Central memory CD8-positive, alpha-beta T cell (primary cell): ENCODE measurements around the gene MYO16.

ENCODE experiments used
- ATAC-seq: fragments of 150-1000 bp; cut with Tn5 transposase; replicated peaks from 2 replicates; pipeline ENCODE4 v1.10.0; 2022; ENCODE audit warnings: mild to moderate bottlenecking, moderate FRiP score, moderate number of reproducible peaks; ENCODE audit not compliant: poor library complexity, severe bottlenecking; ENCODE audit errors: extremely low read depth
- DNase-seq, 2 donors: peaks; one replicate each; pipeline ENCODE4 v3.0.0; 2021; ENCODE audit warnings: low spot score in 2 of 2
- H3K27ac Mint-ChIP-seq: one replicate; pipeline ENCODE4 v1.8.0; 2022; ENCODE audit warnings: low read depth, mild to moderate bottlenecking, moderate library complexity, mixed read lengths
- H3K27me3 Mint-ChIP-seq: one replicate; pipeline ENCODE4 v1.8.0; 2022; ENCODE audit warnings: mixed read lengths
- H3K36me3 Mint-ChIP-seq: one replicate; pipeline ENCODE4 v1.8.0; 2022; ENCODE audit warnings: mild to moderate bottlenecking, moderate library complexity, mixed read lengths; ENCODE audit not compliant: insufficient read depth
- H3K4me1 Mint-ChIP-seq: one replicate; pipeline ENCODE4 v1.8.0; 2022; ENCODE audit warnings: mixed read lengths
- H3K4me3 Mint-ChIP-seq: one replicate; pipeline ENCODE4 v1.8.0; 2022; ENCODE audit warnings: mild to moderate bottlenecking, moderate library complexity, mixed read lengths
- H3K9me3 Mint-ChIP-seq: one replicate; pipeline ENCODE4 v1.8.0; 2022; ENCODE audit warnings: mixed read lengths

The MYO16 gene

GRCh38 chr13:109233293-109233692, 603.9 kb downstream of the MYO16 start:
- Mint-ChIP-seq H3K9me3 (peaks cover 14% of the 10 kb centered on the region), H3K27me3 (no peaks in the 10 kb centered on the region), H3K36me3 (no peaks in the 10 kb centered on the region), H3K4me3 (no peak overlapping the region), H3K4me1 (no peaks in the 10 kb centered on the region), H3K27ac (no peak overlapping the region)
- DNase-seq (no peak), ATAC-seq (no peak)

DNA sequence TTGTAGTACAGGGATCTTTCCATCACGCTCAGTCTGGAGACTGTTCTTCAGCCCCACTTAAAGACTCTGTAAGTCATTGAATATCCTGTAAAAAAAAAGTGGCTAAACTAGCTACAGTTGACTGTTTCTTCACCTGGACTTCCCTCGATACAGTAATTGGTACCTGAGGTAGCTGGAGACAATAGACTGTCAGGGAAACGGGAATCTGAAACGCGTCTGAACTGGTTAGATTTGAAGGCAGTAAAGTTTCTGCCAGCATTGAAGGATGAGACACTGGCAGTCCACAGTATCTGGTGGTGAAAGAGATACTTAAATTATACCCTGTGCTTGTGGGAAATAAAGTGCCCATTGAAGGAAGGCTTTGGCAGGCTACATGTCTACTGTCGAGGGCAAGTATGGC, 606.5 kb downstream of the MYO16 start:
- Mint-ChIP-seq H3K27ac (no peak overlapping the region), H3K4me1 (no peaks in the 10 kb centered on the region), H3K36me3 (no peaks in the 10 kb centered on the region), H3K4me3 (no peak overlapping the region), H3K9me3 (no peaks in the 10 kb centered on the region), H3K27me3 (no peaks in the 10 kb centered on the region)
- ATAC-seq: no peak
- DNase-seq: no peak

- no peaks in the 10 kb centered on the region for H3K36me3 Mint-ChIP-seq
- ATAC-seq (no peak), DNase-seq (no peak)
- no peak overlapping the region for H3K27ac Mint-ChIP-seq
- H3K4me1 Mint-ChIP-seq: no peaks in the 10 kb centered on the region
- no peak overlapping the region for H3K4me3 Mint-ChIP-seq
- peaks cover 8% of the 10 kb centered on the region for H3K9me3 Mint-ChIP-seq
- no peaks in the 10 kb centered on the region for H3K27me3 Mint-ChIP-seq
Measured at GRCh38 chr13:109241160-109241559, 611.7 kb downstream of the MYO16 start.

GRCh38 chr13:109243311-109243951, 614.0 kb downstream of the MYO16 start:
- Mint-ChIP-seq H3K9me3 (peaks cover 8% of the 10 kb centered on the region), H3K27ac (no peak overlapping the region), H3K4me3 (no peak overlapping the region), H3K36me3 (no peaks in the 10 kb centered on the region), H3K4me1 (no peaks in the 10 kb centered on the region), H3K27me3 (no peaks in the 10 kb centered on the region)
- ATAC-seq (no peak), DNase-seq (no peak)

GRCh38 chr13:109244566-109244965, 615.2 kb downstream of the MYO16 start:
- DNase-seq (no peak), ATAC-seq (no peak)
- Mint-ChIP-seq H3K27ac (no peak overlapping the region), H3K9me3 (peaks cover 8% of the 10 kb centered on the region), H3K36me3 (no peaks in the 10 kb centered on the region), H3K4me3 (no peak overlapping the region), H3K4me1 (no peaks in the 10 kb centered on the region), H3K27me3 (no peaks in the 10 kb centered on the region)

GRCh38 chr13:109246001-109246400, 616.6 kb downstream of the MYO16 start:
- H3K9me3 Mint-ChIP-seq: peaks cover 8% of the 10 kb centered on the region
- no peak for ATAC-seq
- DNase-seq: no peak
- no peaks in the 10 kb centered on the region for H3K27me3 Mint-ChIP-seq
- no peak overlapping the region for H3K27ac Mint-ChIP-seq
- no peak overlapping the region for H3K4me3 Mint-ChIP-seq
- no peaks in the 10 kb centered on the region for H3K36me3 Mint-ChIP-seq
- no peaks in the 10 kb centered on the region for H3K4me1 Mint-ChIP-seq

GRCh38 chr13:109249780-109250528, 620.5 kb downstream of the MYO16 start:
- Mint-ChIP-seq H3K27me3 (no peaks in the 10 kb centered on the region), H3K27ac (no peak overlapping the region), H3K36me3 (no peaks in the 10 kb centered on the region), H3K4me3 (no peak overlapping the region), H3K4me1 (no peaks in the 10 kb centered on the region), H3K9me3 (no peaks in the 10 kb centered on the region)
- no peak for DNase-seq
- no peak for ATAC-seq

GRCh38 chr13:109251956-109252355, 622.5 kb downstream of the MYO16 start:
- Mint-ChIP-seq H3K36me3 (no peaks in the 10 kb centered on the region), H3K27ac (no peak overlapping the region), H3K4me3 (no peak overlapping the region), H3K4me1 (no peaks in the 10 kb centered on the region), H3K9me3 (peaks cover 6% of the 10 kb centered on the region), H3K27me3 (no peaks in the 10 kb centered on the region)
- no peak for DNase-seq
- no peak for ATAC-seq

DNA sequence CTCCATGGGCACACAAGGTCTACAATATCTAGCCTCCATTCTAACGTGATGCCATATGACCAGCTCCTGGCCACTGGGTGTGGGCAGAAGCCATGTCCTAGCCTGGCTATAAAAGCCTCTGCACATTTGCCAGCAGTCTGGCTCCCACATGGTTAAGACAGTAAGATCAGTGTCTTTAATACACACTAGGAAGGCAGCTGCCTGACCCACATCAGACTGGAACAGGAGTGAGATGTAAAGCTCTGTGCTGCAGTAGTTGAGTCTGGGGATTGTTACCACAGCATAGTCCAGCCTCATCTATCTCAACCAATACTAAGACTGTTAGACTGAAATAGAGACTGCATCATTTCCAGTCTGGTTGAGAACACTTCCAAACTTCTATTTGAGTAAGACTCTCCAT, 623.9 kb downstream of the MYO16 start:
- no peak for DNase-seq
- no peak overlapping the region for H3K27ac Mint-ChIP-seq
- no peaks in the 10 kb centered on the region for H3K36me3 Mint-ChIP-seq
- no peaks in the 10 kb centered on the region for H3K4me1 Mint-ChIP-seq
- H3K9me3 Mint-ChIP-seq: peaks cover 6% of the 10 kb centered on the region
- no peak for ATAC-seq
- no peaks in the 10 kb centered on the region for H3K27me3 Mint-ChIP-seq
- no peak overlapping the region for H3K4me3 Mint-ChIP-seq

GRCh38 chr13:109254274-109254673, 624.9 kb downstream of the MYO16 start:
- Mint-ChIP-seq H3K4me1 (no peaks in the 10 kb centered on the region), H3K9me3 (peaks cover 6% of the 10 kb centered on the region), H3K27me3 (no peaks in the 10 kb centered on the region), H3K36me3 (no peaks in the 10 kb centered on the region), H3K27ac (no peak overlapping the region), H3K4me3 (no peak overlapping the region)
- ATAC-seq (no peak), DNase-seq (no peak)

DNA sequence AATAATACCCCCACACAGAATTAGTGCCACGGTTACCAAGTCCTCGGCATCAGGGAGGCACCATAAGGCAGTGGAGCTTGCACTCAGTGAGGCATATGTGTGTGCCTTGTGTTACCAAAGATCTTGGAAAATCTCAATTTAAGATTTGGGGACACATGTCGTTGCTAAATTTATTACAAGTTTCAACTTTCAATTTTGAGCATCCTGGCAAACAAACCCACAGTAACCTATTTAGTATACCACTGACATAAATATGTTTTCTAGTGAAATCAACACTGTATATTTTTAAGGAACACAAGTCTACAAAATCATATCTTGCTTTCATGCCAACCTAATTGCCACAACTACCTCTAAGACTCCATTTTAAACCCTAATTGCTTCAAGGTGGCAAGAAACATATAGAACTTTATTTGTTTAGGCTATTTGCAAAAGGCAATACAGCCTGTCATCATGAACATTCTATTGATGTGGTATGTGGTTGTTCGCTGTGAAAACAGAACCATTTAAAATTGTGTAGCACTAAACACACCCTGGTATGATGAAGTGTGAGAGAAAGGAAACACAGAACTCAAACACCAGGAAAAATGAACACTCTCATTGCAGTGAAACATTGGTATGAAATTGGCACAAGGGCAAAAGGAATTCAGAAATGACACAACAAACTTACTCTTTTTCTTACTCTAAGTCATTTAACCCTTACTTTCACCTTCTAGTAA, 625.9 kb downstream of the MYO16 start:
- ATAC-seq (no peak), DNase-seq (no peak)
- H3K36me3 Mint-ChIP-seq: no peaks in the 10 kb centered on the region
- H3K4me1 Mint-ChIP-seq: no peaks in the 10 kb centered on the region
- H3K27me3 Mint-ChIP-seq: no peaks in the 10 kb centered on the region
- H3K9me3 Mint-ChIP-seq: peaks cover 6% of the 10 kb centered on the region
- H3K4me3 Mint-ChIP-seq: no peak overlapping the region
- no peak overlapping the region for H3K27ac Mint-ChIP-seq

- Mint-ChIP-seq H3K27ac (no peak overlapping the region), H3K4me3 (no peak overlapping the region), H3K27me3 (no peaks in the 10 kb centered on the region), H3K4me1 (no peaks in the 10 kb centered on the region), H3K36me3 (no peaks in the 10 kb centered on the region), H3K9me3 (peaks cover 9% of the 10 kb centered on the region)
- DNase-seq (no peak), ATAC-seq (no peak)
Measured at GRCh38 chr13:109256866-109257760, 627.7 kb downstream of the MYO16 start.
